ENCODE data around the gene LRP8. TPM values are rescaled to one million over a fixed set of nuclear protein-coding genes. Genes with fewer than 3 reads are reported as not detected.
A peak's percentile ranks its signal among the peaks of the same experiment; 100 is the strongest.

LRP8 gene
- total and polyA plus RNA-seq, 10 donors = 1.7 to 14.4 (median 5.5) TPM

- Histone ChIP-seq H3K27ac (no peak overlapping the region), H3K36me3 (peaks cover 0 to 77% (median 16%) of the 10 kb centered on the region in 6 donors), H3K9me3 (no peaks in the 10 kb centered on the region), H3K4me1 (no peaks in the 10 kb centered on the region), H3K4me3 (no peak overlapping the region), H3K27me3 (replicated peaks in 1 of 7) (no peaks in the 10 kb centered on the region)
- DNase-seq = no peak
- TF ChIP-seq POLR2A (IDR thresholded peaks at IDR 0.05) (no peak), CTCF (IDR thresholded peaks at IDR 0.05 in 8 of 11, conservative IDR thresholded peaks at IDR 0.05 in 3 of 11) (no peak), POLR2AphosphoS5 (IDR thresholded peaks at IDR 0.05) (no peak)
- intact Hi-C loops (cut with DNase I; ENCODE audit: low total_unique reads) = no loop called here
Measured at GRCh38 chr1:53266038-53266437, 61.8 kb downstream of the LRP8 start.

- intact Hi-C loops (cut with DNase I; ENCODE audit: low total_unique reads) = no loop called here
- WGBS, 5 donors = 92 to 100% (median 97%) methylated on average over 4 of the region's 4 CpGs
- H3K9me3 ChIP-seq = no peaks in the 10 kb centered on the region
- TF ChIP-seq POLR2A (IDR thresholded peaks at IDR 0.05) (no peak), CTCF (IDR thresholded peaks at IDR 0.05 in 8 of 11, conservative IDR thresholded peaks at IDR 0.05 in 3 of 11) (no peak), POLR2AphosphoS5 (IDR thresholded peaks at IDR 0.05) (no peak)
- H3K27ac ChIP-seq = no peak overlapping the region
- peaks cover 0 to 77% (median 16%) of the 10 kb centered on the region in 6 donors for H3K36me3 ChIP-seq
- DNase-seq = peak; percentile 30
- no peaks in the 10 kb centered on the region for H3K27me3 ChIP-seq (replicated peaks in 1 of 7)
- no peak overlapping the region for H3K4me3 ChIP-seq
- no peaks in the 10 kb centered on the region for H3K4me1 ChIP-seq
Measured at GRCh38 chr1:53265581-53265980, 62.3 kb downstream of the LRP8 start.

GRCh38 chr1:53264048-53264447, 63.8 kb downstream of the LRP8 start:
- peaks cover 0 to 82% (median 16%) of the 10 kb centered on the region in 6 donors for H3K36me3 ChIP-seq
- no peaks in the 10 kb centered on the region for H3K27me3 ChIP-seq (replicated peaks in 1 of 7)
- H3K27ac ChIP-seq = no peak overlapping the region
- H3K4me1 ChIP-seq = no peaks in the 10 kb centered on the region
- no peak overlapping the region for H3K4me3 ChIP-seq
- H3K9me3 ChIP-seq = no peaks in the 10 kb centered on the region
- intact Hi-C loops (cut with DNase I; ENCODE audit: low total_unique reads) = no loop called here
- WGBS, 5 donors = 97 to 100% (median 98%) methylated on average over 8 to 11 of the region's 11 CpGs
- peak; percentile 41 for DNase-seq
- TF ChIP-seq POLR2AphosphoS5 (IDR thresholded peaks at IDR 0.05) = no peak
- no peak for TF ChIP-seq POLR2A (IDR thresholded peaks at IDR 0.05)
- TF ChIP-seq CTCF (IDR thresholded peaks at IDR 0.05 in 8 of 11, conservative IDR thresholded peaks at IDR 0.05 in 3 of 11) = no peak

- DNase-seq = peak; percentile 37
- H3K27me3 ChIP-seq (replicated peaks in 1 of 7) = no peaks in the 10 kb centered on the region
- no peaks in the 10 kb centered on the region for H3K4me1 ChIP-seq
- H3K4me3 ChIP-seq = no peak overlapping the region
- 90 to 97% (median 95%) methylated on average over 2 to 3 of the region's 3 CpGs for WGBS, 5 donors
- intact Hi-C loops (cut with DNase I; ENCODE audit: low total_unique reads) = no loop called here
- peaks cover 0 to 94% (median 16%) of the 10 kb centered on the region in 6 donors for H3K36me3 ChIP-seq
- TF ChIP-seq POLR2AphosphoS5 (IDR thresholded peaks at IDR 0.05) (no peak), CTCF (IDR thresholded peaks at IDR 0.05 in 8 of 11, conservative IDR thresholded peaks at IDR 0.05 in 3 of 11) (no peak), POLR2A (IDR thresholded peaks at IDR 0.05) (no peak)
- H3K9me3 ChIP-seq = no peaks in the 10 kb centered on the region
- H3K27ac ChIP-seq = no peak overlapping the region
Measured at GRCh38 chr1:53262000-53262399, 65.9 kb downstream of the LRP8 start.

Data from spleen (tissue), 11 donors.